ENCODE measurements around the gene CDKAL1. TPM values are rescaled to one million over a fixed set of nuclear protein-coding genes. Genes with fewer than 3 reads are reported as not detected.
"Not testable (repeated sequence)": the region's sequence is repeated elsewhere in the genome, so short reads cannot be mapped to it uniquely, and the experiment has no call there.

The CDKAL1 gene
- total and polyA plus RNA-seq, 3 experiments from 2014 or later, result 26.7 to 30.2 (median 29.6) TPM

- no peaks in the 10 kb centered on the region for H3K36me3 Mint-ChIP-seq
- no peaks in the 10 kb centered on the region for H3K36me3 ChIP-seq (ENCODE audit: insufficient read depth, low read length)
- POLR2A ChIA-PET, result no interaction called here
- no peak overlapping the region for H3K27ac ChIP-seq (ENCODE audit: low read depth, low read length)
- no peaks in the 10 kb centered on the region for H3K4me1 Mint-ChIP-seq
- no peaks in the 10 kb centered on the region for H3K9me3 Mint-ChIP-seq
- no peak for DNase-seq
- CTCF ChIA-PET, result no interaction called here
- no peaks in the 10 kb centered on the region for H3K4me1 ChIP-seq (ENCODE audit: insufficient read depth, low read length)
- H3K4me3 ChIP-seq (ENCODE audit: low read length), result no peak overlapping the region
- H3K9me3 ChIP-seq (ENCODE audit: low read length), result no peaks in the 10 kb centered on the region
- H3K4me3 Mint-ChIP-seq, result no peak overlapping the region
- no peaks in the 10 kb centered on the region for H3K27me3 ChIP-seq (ENCODE audit: insufficient read depth, low read length, poor library complexity, severe bottlenecking)
- H3K27ac Mint-ChIP-seq, result no peak overlapping the region
- peaks cover 6 to 20% of the 10 kb centered on the region in 2 donors for H3K27me3 Mint-ChIP-seq
Observed at GRCh38 chr6:20509212-20509611, 25.0 kb upstream of the CDKAL1 start.

- Mint-ChIP-seq H3K4me1 (no peaks in the 10 kb centered on the region), H3K9me3 (no peaks in the 10 kb centered on the region), H3K27ac (no peak overlapping the region), H3K27me3 (peaks cover 6 to 20% of the 10 kb centered on the region in 2 donors), H3K4me3 (no peak overlapping the region), H3K36me3 (no peaks in the 10 kb centered on the region)
- Histone ChIP-seq H3K4me3 (ENCODE audit: low read length) (no peak overlapping the region), H3K36me3 (ENCODE audit: insufficient read depth, low read length) (no peaks in the 10 kb centered on the region), H3K4me1 (ENCODE audit: insufficient read depth, low read length) (no peaks in the 10 kb centered on the region), H3K27me3 (ENCODE audit: insufficient read depth, low read length, poor library complexity, severe bottlenecking) (no peaks in the 10 kb centered on the region), H3K27ac (ENCODE audit: low read depth, low read length) (no peak overlapping the region), H3K9me3 (ENCODE audit: low read length) (no peaks in the 10 kb centered on the region)
- no peak for DNase-seq
- ChIA-PET CTCF (no interaction called here), POLR2A (no interaction called here)
Observed at GRCh38 chr6:20511852-20512251, 22.4 kb upstream of the CDKAL1 start.

GRCh38 chr6:20525208-20525607 lies 9.0 kb upstream of the CDKAL1 start:
- H3K27me3 ChIP-seq (ENCODE audit: insufficient read depth, low read length, poor library complexity, severe bottlenecking); H3K9me3 Mint-ChIP-seq; H3K4me1 ChIP-seq (ENCODE audit: insufficient read depth, low read length); H3K4me3 ChIP-seq (ENCODE audit: low read length); H3K27ac ChIP-seq (ENCODE audit: low read depth, low read length); H3K27ac Mint-ChIP-seq; CTCF ChIA-PET; H3K9me3 ChIP-seq (ENCODE audit: low read length); H3K36me3 Mint-ChIP-seq; DNase-seq; POLR2A ChIA-PET; H3K36me3 ChIP-seq (ENCODE audit: insufficient read depth, low read length); H3K4me3 Mint-ChIP-seq: not testable (repeated sequence)
- peaks cover 17 to 21% of the 10 kb centered on the region in 2 donors for H3K27me3 Mint-ChIP-seq
- H3K4me1 Mint-ChIP-seq, result peaks cover 5 to 17% (median 10%) of the 10 kb centered on the region in 3 donors

GRCh38 chr6:20529086-20529448 lies 5.2 kb upstream of the CDKAL1 start:
- Mint-ChIP-seq H3K4me1 (peaks cover 8 to 17% (median 13%) of the 10 kb centered on the region in 3 donors), H3K27ac (peak overlapping the region in 1 of 8 donors; percentile 79), H3K4me3 (peak overlapping the region in 4 of 7 donors; percentile 41 to 85 (median 50))
- not testable (repeated sequence) for H3K4me3 ChIP-seq (ENCODE audit: low read length); H3K27me3 ChIP-seq (ENCODE audit: insufficient read depth, low read length, poor library complexity, severe bottlenecking); H3K36me3 ChIP-seq (ENCODE audit: insufficient read depth, low read length); H3K4me1 ChIP-seq (ENCODE audit: insufficient read depth, low read length); H3K9me3 ChIP-seq (ENCODE audit: low read length); H3K36me3 Mint-ChIP-seq; H3K27ac ChIP-seq (ENCODE audit: low read depth, low read length); H3K27me3 Mint-ChIP-seq; H3K9me3 Mint-ChIP-seq
- ChIA-PET POLR2A (interaction anchor here (0.6 kb wide), 1 partner anchor 163 kb away, joined by 3 read pairs; no protein-coding TSS in a partner anchor), CTCF (interaction anchor here (0.9 to 3.2 kb wide), 10 partner anchors 9 to 436 kb away, joined by 3 to 30 read pairs (median 8); no protein-coding TSS in a partner anchor)
- peak in 2 of 5 donors; percentile 49 to 52 for DNase-seq

GRCh38 chr6:20532881-20533280 lies 1.4 kb upstream of the CDKAL1 start:
- Histone ChIP-seq H3K27ac (ENCODE audit: low read depth, low read length) (no peak overlapping the region), H3K4me3 (ENCODE audit: low read length) (no peak overlapping the region), H3K9me3 (ENCODE audit: low read length) (no peaks in the 10 kb centered on the region), H3K4me1 (ENCODE audit: insufficient read depth, low read length) (peaks cover 20% of the 10 kb centered on the region), H3K36me3 (ENCODE audit: insufficient read depth, low read length) (no peaks in the 10 kb centered on the region), H3K27me3 (ENCODE audit: insufficient read depth, low read length, poor library complexity, severe bottlenecking) (no peaks in the 10 kb centered on the region)
- Mint-ChIP-seq H3K27ac (peak overlapping the region in 1 of 8 donors; percentile 77), H3K9me3 (no peaks in the 10 kb centered on the region), H3K36me3 (peaks cover 0 to 26% (median 4%) of the 10 kb centered on the region in 3 donors), H3K4me3 (peak overlapping the region in 1 of 7 donors; percentile 8), H3K4me1 (peaks cover 32 to 47% (median 42%) of the 10 kb centered on the region in 3 donors), H3K27me3 (peaks cover 0 to 5% of the 10 kb centered on the region in 2 donors)
- DNase-seq, result no peak
- ChIA-PET CTCF (interaction anchor here (1.4 to 2.3 kb wide), 2 partner anchors 128 to 242 kb away, joined by 4 to 8 read pairs; no protein-coding TSS in a partner anchor), POLR2A (no interaction called here)

- H3K27ac Mint-ChIP-seq, result peak overlapping the region in 5 of 8 donors; percentile 95 to 99 (median 96)
Observed at GRCh38 chr6:20533746-20534294, 437 bp upstream of the CDKAL1 start.

GRCh38 chr6:20538131-20538662 lies 3.9 kb downstream of the CDKAL1 start:
- H3K4me1 Mint-ChIP-seq, result peaks cover 46 to 87% (median 68%) of the 10 kb centered on the region in 3 donors
- H3K4me3 Mint-ChIP-seq, result peak overlapping the region in 1 of 7 donors; percentile 71
- DNase-seq, result no peak
- Histone ChIP-seq H3K36me3 (ENCODE audit: insufficient read depth, low read length) (peaks cover 16% of the 10 kb centered on the region), H3K27me3 (ENCODE audit: insufficient read depth, low read length, poor library complexity, severe bottlenecking) (no peaks in the 10 kb centered on the region), H3K9me3 (ENCODE audit: low read length) (no peaks in the 10 kb centered on the region), H3K27ac (ENCODE audit: low read depth, low read length) (no peak overlapping the region), H3K4me1 (ENCODE audit: insufficient read depth, low read length) (peaks cover 11% of the 10 kb centered on the region), H3K4me3 (ENCODE audit: low read length) (no peak overlapping the region)
- peak overlapping the region in 1 of 8 donors; percentile 25 for H3K27ac Mint-ChIP-seq
- peaks cover 4 to 71% (median 17%) of the 10 kb centered on the region in 3 donors for H3K36me3 Mint-ChIP-seq
- CTCF ChIA-PET, result interaction anchor here (1.4 kb wide), 2 partner anchors 10 to 134 kb away, joined by 4 to 5 read pairs; no protein-coding TSS in a partner anchor
- POLR2A ChIA-PET, result no interaction called here
- H3K27me3 Mint-ChIP-seq, result peaks cover 0 to 1% of the 10 kb centered on the region in 2 donors
- no peaks in the 10 kb centered on the region for H3K9me3 Mint-ChIP-seq

More at GRCh38 chr6:20533746-20534294, 437 bp upstream of the CDKAL1 start:
- H3K27me3 Mint-ChIP-seq, result peaks cover 0 to 5% of the 10 kb centered on the region in 2 donors
- H3K9me3 Mint-ChIP-seq, result no peaks in the 10 kb centered on the region
- CTCF ChIA-PET, result interaction anchor here (2.3 kb wide), 1 partner anchor 129 kb away, joined by 8 read pairs; no protein-coding TSS in a partner anchor
- Histone ChIP-seq H3K4me1 (ENCODE audit: insufficient read depth, low read length) (peaks cover 11% of the 10 kb centered on the region), H3K9me3 (ENCODE audit: low read length) (no peaks in the 10 kb centered on the region), H3K36me3 (ENCODE audit: insufficient read depth, low read length) (peaks cover 3% of the 10 kb centered on the region), H3K27me3 (ENCODE audit: insufficient read depth, low read length, poor library complexity, severe bottlenecking) (no peaks in the 10 kb centered on the region), H3K27ac (ENCODE audit: low read depth, low read length) (peak overlapping the region; percentile 78), H3K4me3 (ENCODE audit: low read length) (peak overlapping the region; percentile 77)
- no peak for DNase-seq
- H3K4me3 Mint-ChIP-seq, result peak overlapping the region; percentile 95 to 99 (median 98)
- POLR2A ChIA-PET, result interaction anchor here (0.7 to 1.8 kb wide), 3 partner anchors 164 to 244 kb away, joined by 4 to 11 read pairs (median 8); no protein-coding TSS in a partner anchor
- H3K36me3 Mint-ChIP-seq, result peaks cover 0 to 34% (median 9%) of the 10 kb centered on the region in 3 donors
- peaks cover 29 to 50% (median 41%) of the 10 kb centered on the region in 3 donors for H3K4me1 Mint-ChIP-seq

- Histone ChIP-seq H3K27ac (ENCODE audit: low read depth, low read length) (no peak overlapping the region), H3K9me3 (ENCODE audit: low read length) (no peaks in the 10 kb centered on the region), H3K4me3 (ENCODE audit: low read length) (no peak overlapping the region), H3K27me3 (ENCODE audit: insufficient read depth, low read length, poor library complexity, severe bottlenecking) (no peaks in the 10 kb centered on the region), H3K4me1 (ENCODE audit: insufficient read depth, low read length) (peaks cover 11% of the 10 kb centered on the region), H3K36me3 (ENCODE audit: insufficient read depth, low read length) (peaks cover 16% of the 10 kb centered on the region)
- H3K4me3 Mint-ChIP-seq, result no peak overlapping the region
- CTCF ChIA-PET, result interaction anchor here (1.4 kb wide), 1 partner anchor 11 kb away, joined by 5 read pairs; no protein-coding TSS in a partner anchor
- POLR2A ChIA-PET, result no interaction called here
- no peak for DNase-seq
- H3K27me3 Mint-ChIP-seq, result peaks cover 0 to 1% of the 10 kb centered on the region in 2 donors
- no peaks in the 10 kb centered on the region for H3K9me3 Mint-ChIP-seq
- H3K36me3 Mint-ChIP-seq, result peaks cover 4 to 72% (median 17%) of the 10 kb centered on the region in 3 donors
- peak overlapping the region in 2 of 8 donors; percentile 12 to 14 for H3K27ac Mint-ChIP-seq
- peaks cover 45 to 88% (median 71%) of the 10 kb centered on the region in 3 donors for H3K4me1 Mint-ChIP-seq
Observed at GRCh38 chr6:20538907-20539306, 4.7 kb downstream of the CDKAL1 start.

Data from CD8-positive, alpha-beta memory T cell (primary cell).